HG03520 (cell line): Measurements from ENCODE around the gene TRAPPC5.

Source experiments
- ATAC-seq: cut with Tn5 transposase; IDR thresholded peaks from one replicate; pipeline ENCODE4 v1.9.1; 2021; ENCODE audit warnings: mild to moderate bottlenecking, moderate library complexity; ENCODE audit not compliant: unreplicated experiment

Gene TRAPPC5

GRCh38 chr19:7729831-7730285 is 49.2 kb downstream of the TRAPPC5 start:
- ATAC-seq: no peak

- no peak for ATAC-seq
These were observed 49.9 kb downstream of the TRAPPC5 start for GRCh38 chr19:7730286-7731217.

GRCh38 chr19:7731218-7731595 is 50.6 kb downstream of the TRAPPC5 start:
- no peak for ATAC-seq

- ATAC-seq: no peak
These were observed 51.0 kb downstream of the TRAPPC5 start for GRCh38 chr19:7731615-7732014.

- no peak for ATAC-seq
These were observed 51.4 kb downstream of the TRAPPC5 start, which contains the start of gene CLEC4G for GRCh38 chr19:7732045-7732444. CLEC4G (minus strand) TSS chr19:7732110; CDS start chr19:7732102, 8 bp downstream.

- ATAC-seq: no peak
These were observed 52.7 kb downstream of the TRAPPC5 start for GRCh38 chr19:7733376-7733775.

GRCh38 chr19:7734220-7735203 is 53.9 kb downstream of the TRAPPC5 start:
- no peak for ATAC-seq

GRCh38 chr19:7736148-7736547 is 55.5 kb downstream of the TRAPPC5 start:
- ATAC-seq: no peak

GRCh38 chr19:7737215-7737614 is 56.6 kb downstream of the TRAPPC5 start:
- no peak for ATAC-seq
